ENCODE measurements around the gene ADGRF5.
"Not testable (repeated sequence)": the region's sequence is repeated elsewhere in the genome, so short reads cannot be mapped to it uniquely, and the experiment has no call there.

ADGRF5 gene

GRCh38 chr6:46879003-46879402 is 42.7 kb downstream of the ADGRF5 start:
- no peak overlapping the region for H3K4me3 ChIP-seq (ENCODE audit: low read length)
- no peak for DNase-seq (ENCODE audit: low read depth)
- TF ChIP-seq CTCF (IDR thresholded peaks at IDR 0.05; ENCODE audit: insufficient read depth, low read depth, low read length, missing control alignments) = no peak

- no peak for TF ChIP-seq CTCF (IDR thresholded peaks at IDR 0.05; ENCODE audit: insufficient read depth, low read depth, low read length, missing control alignments)
- peak; percentile 98 for DNase-seq (ENCODE audit: low read depth)
- no peak overlapping the region for H3K4me3 ChIP-seq (ENCODE audit: low read length)
Measured at GRCh38 chr6:46876126-46876525, 45.6 kb downstream of the ADGRF5 start.

GRCh38 chr6:46867411-46867810 is 54.3 kb downstream of the ADGRF5 start:
- no peak overlapping the region for H3K4me3 ChIP-seq (ENCODE audit: low read length)
- peak; percentile 45 for DNase-seq (ENCODE audit: low read depth)
- no peak for TF ChIP-seq CTCF (IDR thresholded peaks at IDR 0.05; ENCODE audit: insufficient read depth, low read depth, low read length, missing control alignments)

- no peak overlapping the region for H3K4me3 ChIP-seq (ENCODE audit: low read length)
- no peak for TF ChIP-seq CTCF (IDR thresholded peaks at IDR 0.05; ENCODE audit: insufficient read depth, low read depth, low read length, missing control alignments)
- no peak for DNase-seq (ENCODE audit: low read depth)
Measured at GRCh38 chr6:46865221-46865620, 56.5 kb downstream of the ADGRF5 start.

- TF ChIP-seq CTCF (IDR thresholded peaks at IDR 0.05; ENCODE audit: insufficient read depth, low read depth, low read length, missing control alignments) = no peak
- no peak overlapping the region for H3K4me3 ChIP-seq (ENCODE audit: low read length)
- DNase-seq (ENCODE audit: low read depth) = no peak
Measured at GRCh38 chr6:46863791-46864190, 57.9 kb downstream of the ADGRF5 start.

- DNase-seq (ENCODE audit: low read depth) = peak; percentile 8
- H3K4me3 ChIP-seq (ENCODE audit: low read length) = no peak overlapping the region
- no peak for TF ChIP-seq CTCF (IDR thresholded peaks at IDR 0.05; ENCODE audit: insufficient read depth, low read depth, low read length, missing control alignments)
Measured at GRCh38 chr6:46862381-46862780, 59.4 kb downstream of the ADGRF5 start.

- H3K4me3 ChIP-seq (ENCODE audit: low read length) = not testable (repeated sequence)
- peak; percentile 82 for TF ChIP-seq CTCF (IDR thresholded peaks at IDR 0.05; ENCODE audit: insufficient read depth, low read depth, low read length, missing control alignments)
- DNase-seq (ENCODE audit: low read depth) = peak; percentile 25
Measured at GRCh38 chr6:46855966-46856365, 65.8 kb downstream of the ADGRF5 start.

- DNase-seq (ENCODE audit: low read depth); H3K4me3 ChIP-seq (ENCODE audit: low read length): not testable (repeated sequence)
Measured at GRCh38 chr6:46851576-46851975, 70.2 kb downstream of the ADGRF5 start.

Measured in epithelial cell of esophagus (primary cell).